Prostate gland (tissue), 2 donors: ENCODE measurements around the gene PREPL.

Experiments used
- CTCF ChIP-seq, 4 experiments: fragments of 200-600 bp in 2 of 4; fragments of 450-650 bp in 2 of 4; sonication (generic) in 2 of 4; IDR thresholded peaks; 1 replicate in 3 of 4; 2 replicates in 1 of 4; pipeline ENCODE4 v1.5.1; 2016 to 2019; ENCODE audit warnings: antibody characterized with exemption in 4 of 4, mild to moderate bottlenecking in 2 of 4, moderate library complexity in 2 of 4
- POLR2A ChIP-seq: fragments of 450-650 bp; IDR thresholded peaks from one replicate; pipeline ENCODE4 v1.6.1; 2016; ENCODE audit warnings: antibody characterized with exemption, mild to moderate bottlenecking
- POLR2AphosphoS5 ChIP-seq: sonication (generic); formaldehyde crosslinking; IDR thresholded peaks from one replicate; pipeline ENCODE4 v1.6.1; 2017; ENCODE audit warnings: antibody characterized with exemption

GRCh38 chr2:44361330-44362206 lies at the start of gene PREPL, which contains the start of gene CAMKMT:
- TF ChIP-seq CTCF (IDR thresholded peaks at IDR 0.05) (peak in 1 of 4 experiments; percentile 18), POLR2A (peak; percentile 79), POLR2AphosphoS5 (peak; percentile 96)
